Effector memory CD4-positive, alpha-beta T cell (primary cell): ENCODE results near the gene DTNB.

ENCODE experiments used
- DNase-seq, 3 donors: peaks; one replicate each; pipeline ENCODE4 v3.0.0-alpha.2; 2020
- H3K27ac ChIP-seq: 2 replicates; pipeline ENCODE4 v1.7.0; 2013; ENCODE audit warnings: mild to moderate bottlenecking, low read length, moderate library complexity; ENCODE audit not compliant: insufficient read depth, poor library complexity, severe bottlenecking
- H3K27me3 ChIP-seq: replicated peaks from 2 replicates; pipeline ENCODE4 v1.7.0; 2013; ENCODE audit warnings: mild to moderate bottlenecking, low read length; ENCODE audit not compliant: insufficient read depth, control insufficient read depth, poor library complexity, severe bottlenecking
- H3K36me3 ChIP-seq: 2 replicates; pipeline ENCODE4 v1.7.0; 2013; ENCODE audit warnings: mild to moderate bottlenecking, low read length, moderate library complexity; ENCODE audit not compliant: control insufficient read depth, insufficient read depth
- H3K4me1 ChIP-seq: 2 replicates; pipeline ENCODE4 v1.7.0; 2013; ENCODE audit warnings: low read length, mild to moderate bottlenecking; ENCODE audit not compliant: control insufficient read depth, insufficient read depth, poor library complexity, severe bottlenecking
- H3K4me3 ChIP-seq: 2 replicates; pipeline ENCODE4 v1.7.0; 2013; ENCODE audit warnings: low read length, low read depth, mild to moderate bottlenecking; ENCODE audit not compliant: insufficient read depth, poor library complexity, severe bottlenecking
- H3K9me3 ChIP-seq: 2 replicates; pipeline ENCODE4 v1.7.0; 2013; ENCODE audit warnings: mild to moderate bottlenecking, low read length, moderate library complexity; ENCODE audit not compliant: control insufficient read depth

DTNB gene

DNA sequence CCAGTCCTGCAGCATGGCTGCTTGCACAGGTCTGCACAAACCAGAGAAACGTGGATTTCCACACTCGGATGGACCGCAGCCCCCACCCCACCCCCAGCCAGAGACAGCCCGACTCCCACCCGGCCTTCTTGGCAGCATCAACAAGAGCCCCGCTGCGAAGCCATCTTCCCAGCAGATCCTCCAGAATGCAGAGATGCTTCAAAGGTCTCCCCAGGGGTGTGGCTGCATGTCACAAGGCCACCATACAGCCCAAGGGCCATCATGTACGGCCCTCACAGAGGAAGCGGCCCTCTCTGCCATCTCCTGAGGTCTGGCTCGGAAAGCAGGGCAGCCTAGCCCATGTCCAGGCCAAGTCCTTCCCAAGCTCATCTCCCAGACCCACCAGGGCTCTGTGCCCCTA is 343.1 kb downstream of the DTNB start:
- Histone ChIP-seq H3K4me3 (no peak overlapping the region), H3K4me1 (peaks cover 17% of the 10 kb centered on the region), H3K36me3 (peaks cover 15% of the 10 kb centered on the region), H3K9me3 (no peaks in the 10 kb centered on the region), H3K27ac (no peak overlapping the region), H3K27me3 (no peaks in the 10 kb centered on the region)
- no peak for DNase-seq

DNA sequence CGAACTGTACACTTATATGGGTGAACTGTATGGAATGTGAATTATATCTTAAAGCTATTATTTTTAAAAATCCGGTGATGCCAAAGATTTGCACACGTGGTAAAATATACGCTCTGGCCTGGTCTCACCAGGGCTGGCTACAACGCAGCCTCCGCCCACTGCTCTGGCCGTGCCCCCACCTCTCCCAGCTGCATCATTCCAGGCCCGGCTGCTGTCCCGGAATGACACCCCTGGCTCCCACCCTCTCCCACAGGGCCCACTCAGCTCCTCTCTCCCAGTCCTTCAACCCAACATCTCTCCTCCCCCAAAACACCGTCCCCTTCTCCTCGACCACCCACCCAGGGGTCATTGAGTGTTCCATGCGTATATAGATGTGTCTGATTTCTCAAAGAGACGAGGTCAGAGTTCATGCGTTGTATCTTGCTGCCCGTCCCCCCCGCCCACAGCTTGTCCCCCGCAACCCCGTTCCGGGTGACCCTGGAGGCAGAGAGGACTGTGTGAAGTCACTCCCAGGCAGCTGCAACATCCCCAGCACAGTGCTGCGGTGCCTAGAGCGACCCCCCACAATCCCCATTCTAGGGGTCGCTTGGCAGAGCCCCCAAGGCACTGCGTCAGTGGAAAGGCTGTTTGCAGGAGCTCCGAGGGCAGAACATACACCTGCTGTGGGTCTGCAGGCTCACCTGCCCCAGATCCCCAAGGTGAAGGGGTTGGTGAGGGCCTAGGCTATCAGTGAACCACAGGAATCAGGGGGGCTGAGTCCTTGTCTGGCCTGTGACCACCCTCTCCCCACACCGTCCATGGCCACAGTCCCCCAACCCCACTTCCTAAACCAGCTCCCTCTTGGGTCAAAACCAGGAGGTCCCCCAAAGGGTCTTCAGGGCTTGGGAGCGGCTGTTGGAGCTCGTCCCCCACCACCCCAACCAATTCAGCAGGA is 345.0 kb downstream of the DTNB start:
- Histone ChIP-seq H3K4me3 (no peak overlapping the region), H3K36me3 (peaks cover 15% of the 10 kb centered on the region), H3K27ac (no peak overlapping the region), H3K27me3 (no peaks in the 10 kb centered on the region), H3K4me1 (peaks cover 3% of the 10 kb centered on the region), H3K9me3 (no peaks in the 10 kb centered on the region)
- DNase-seq, result no peak
